HG03060 (cell line): ENCODE data around the gene CLCN7.

Experiments used
- ATAC-seq: cut with Tn5 transposase; IDR thresholded peaks from one replicate; pipeline ENCODE4 v1.9.1; 2021; ENCODE audit warnings: low read depth, moderate number of reproducible peaks; ENCODE audit not compliant: unreplicated experiment

The CLCN7 gene

DNA sequence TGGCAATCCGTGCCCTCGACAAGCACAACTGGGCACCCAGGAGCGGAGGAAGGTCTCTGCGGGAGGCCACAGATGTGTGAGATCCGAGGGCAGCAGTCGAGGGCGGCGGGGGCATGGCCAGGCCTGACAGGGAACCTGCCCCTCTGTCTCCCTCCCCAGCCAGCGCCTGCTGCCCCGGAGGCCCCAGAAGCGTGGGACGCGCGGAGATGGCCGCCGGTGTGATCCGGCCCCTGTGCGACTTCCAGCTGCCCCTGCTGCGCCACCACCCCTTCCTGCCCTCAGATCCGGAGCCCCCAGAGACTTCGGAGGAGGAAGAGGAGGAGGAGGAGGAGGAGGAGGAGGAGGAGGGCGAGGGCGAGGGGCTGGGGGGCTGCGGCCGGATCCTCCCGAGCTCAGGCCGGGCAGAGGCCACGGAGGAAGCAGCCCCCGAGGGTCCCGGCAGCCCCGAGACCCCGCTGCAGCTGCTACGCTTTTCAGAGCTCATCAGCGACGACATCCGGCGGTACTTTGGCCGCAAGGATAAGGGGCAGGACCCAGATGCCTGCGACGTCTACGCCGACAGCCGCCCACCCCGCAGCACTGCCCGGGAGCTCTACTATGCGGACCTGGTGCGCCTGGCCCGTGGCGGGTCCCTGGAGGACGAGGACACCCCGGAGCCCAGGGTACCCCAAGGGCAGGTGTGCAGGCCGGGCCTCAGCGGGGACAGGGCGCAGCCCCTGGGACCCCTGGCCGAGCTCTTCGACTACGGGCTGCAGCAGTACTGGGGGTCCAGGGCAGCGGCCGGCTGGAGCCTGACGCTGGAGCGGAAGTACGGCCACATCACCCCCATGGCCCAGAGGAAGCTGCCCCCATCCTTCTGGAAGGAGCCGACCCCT lies 42.2 kb downstream of the CLCN7 start:
- no peak for ATAC-seq

DNA sequence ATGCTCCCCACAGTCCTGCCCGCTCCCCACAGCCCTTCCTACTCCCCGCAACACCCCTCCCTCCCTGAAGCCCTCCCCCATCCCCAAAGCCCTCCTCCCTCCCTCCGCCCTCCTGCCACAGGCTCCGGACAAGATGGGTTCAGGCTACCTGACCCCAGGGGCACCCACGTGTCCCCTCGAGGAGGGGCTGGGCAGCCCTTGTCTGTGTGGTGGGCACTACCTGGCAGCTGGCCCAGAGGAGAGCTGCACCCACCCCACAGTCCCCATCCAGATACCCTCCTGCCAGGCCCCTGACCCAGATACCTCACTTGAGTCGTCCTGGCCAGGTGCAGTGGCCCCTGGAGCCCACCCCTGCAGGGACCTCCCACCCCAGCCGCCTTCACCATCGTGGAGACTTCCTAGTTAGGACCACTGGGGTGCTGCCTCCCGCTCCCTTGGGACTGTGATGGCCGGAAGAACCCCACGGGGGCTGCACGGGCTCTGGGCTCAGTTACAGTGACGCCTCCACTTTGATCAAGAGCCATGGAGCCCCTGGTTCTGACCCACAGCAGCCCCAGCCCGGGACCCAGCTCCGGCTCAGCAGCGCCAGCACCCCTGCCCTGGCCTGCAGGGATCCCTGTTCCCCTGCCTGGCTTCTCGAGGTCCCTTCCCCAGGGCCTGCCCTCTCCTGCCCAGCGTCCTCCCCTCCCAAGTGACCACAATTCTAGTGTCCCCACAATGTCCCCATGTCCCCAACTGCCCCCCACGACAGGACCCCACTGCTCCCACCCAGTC lies 43.1 kb downstream of the CLCN7 start:
- no peak for ATAC-seq

DNA sequence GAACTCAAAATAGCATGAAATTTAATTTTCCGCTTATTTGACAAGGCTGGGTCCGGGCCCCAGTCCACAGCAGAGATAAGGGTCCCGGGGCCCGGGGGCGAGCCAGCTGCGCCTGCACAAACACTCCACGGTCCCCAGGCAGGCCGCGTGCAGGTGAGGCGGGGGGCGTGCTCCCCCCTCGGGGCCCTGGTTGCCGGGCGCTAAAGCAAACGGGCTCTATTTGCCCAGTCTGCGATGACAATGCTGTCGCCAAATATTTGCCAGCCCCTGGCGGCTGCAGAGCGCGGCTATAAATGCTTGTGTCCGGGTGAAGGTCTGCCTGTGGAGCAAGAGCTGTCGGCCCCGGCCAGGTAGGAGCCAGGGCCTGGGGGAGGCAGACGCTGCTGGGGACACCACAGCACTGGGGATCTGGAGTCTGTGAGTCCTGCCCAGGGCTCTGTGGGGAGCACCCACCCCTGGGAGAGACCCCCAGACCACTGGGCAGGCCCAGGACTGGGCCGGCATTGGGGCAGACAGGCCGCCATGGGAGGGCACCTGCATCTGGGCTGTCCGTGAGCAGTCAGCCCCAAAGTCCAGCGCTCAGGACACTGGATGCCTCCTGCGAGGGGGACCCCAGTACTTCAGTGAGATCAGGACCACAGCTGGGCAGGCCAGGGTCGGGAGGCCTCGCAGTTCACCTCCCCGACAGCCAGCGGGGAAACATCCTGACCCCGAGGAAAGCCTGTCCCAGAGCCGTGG lies 43.9 kb downstream of the CLCN7 start, which contains the start of gene PERCC1:
TSS of gene PERCC1 (plus strand) at position 320 of the 738 bp plus-strand sequence. CDS start 1,516 bp downstream, outside the sequence.
- no peak for ATAC-seq

DNA sequence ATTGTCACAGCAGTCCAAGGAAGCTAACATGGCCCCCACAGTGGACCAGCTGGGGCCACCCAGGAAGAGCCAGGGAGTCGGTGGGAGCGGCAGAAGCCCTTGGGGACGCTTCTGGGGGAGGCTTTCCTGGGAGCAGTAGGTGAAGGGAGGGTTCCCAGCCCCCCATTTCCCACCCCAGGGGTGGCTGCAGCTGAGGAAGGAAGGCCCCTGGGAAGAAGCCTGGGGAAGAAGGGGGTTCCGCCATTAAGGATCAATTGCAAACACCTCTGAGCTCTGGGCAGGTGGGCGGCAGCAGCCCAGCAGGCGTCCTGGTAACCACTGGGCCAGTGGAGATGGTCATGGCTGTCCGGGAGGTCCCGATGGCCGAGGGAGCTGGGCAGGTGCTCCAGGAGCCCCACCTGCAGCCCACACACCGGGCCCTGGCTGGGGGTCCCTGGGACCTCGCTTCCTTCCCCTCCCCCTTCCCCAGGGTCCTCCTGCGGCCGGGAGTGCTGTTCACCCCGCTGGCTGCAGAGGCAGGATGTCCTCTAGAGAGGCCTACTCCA lies 44.5 kb downstream of the CLCN7 start:
- no peak for ATAC-seq

DNA sequence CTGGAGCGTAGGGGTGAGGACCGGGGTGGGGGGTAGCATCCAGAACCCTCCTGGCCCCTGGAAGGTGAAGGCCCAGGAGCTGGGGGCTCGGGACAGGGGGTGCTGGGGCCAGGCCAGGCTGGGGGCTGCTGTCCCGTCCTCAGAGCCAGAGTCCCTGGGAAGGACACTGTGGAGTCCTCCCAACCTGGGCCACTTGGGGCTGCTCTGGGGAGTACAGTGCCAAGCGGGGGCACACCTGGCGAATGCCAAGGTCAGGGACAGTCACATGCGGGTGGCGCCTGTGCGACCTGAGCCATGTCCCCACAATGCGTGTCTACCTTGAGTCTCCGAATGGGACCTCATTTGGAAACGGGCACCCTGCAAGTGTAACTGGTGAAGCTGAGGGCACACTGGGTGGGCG lies 45.2 kb downstream of the CLCN7 start:
- ATAC-seq, result no peak

DNA sequence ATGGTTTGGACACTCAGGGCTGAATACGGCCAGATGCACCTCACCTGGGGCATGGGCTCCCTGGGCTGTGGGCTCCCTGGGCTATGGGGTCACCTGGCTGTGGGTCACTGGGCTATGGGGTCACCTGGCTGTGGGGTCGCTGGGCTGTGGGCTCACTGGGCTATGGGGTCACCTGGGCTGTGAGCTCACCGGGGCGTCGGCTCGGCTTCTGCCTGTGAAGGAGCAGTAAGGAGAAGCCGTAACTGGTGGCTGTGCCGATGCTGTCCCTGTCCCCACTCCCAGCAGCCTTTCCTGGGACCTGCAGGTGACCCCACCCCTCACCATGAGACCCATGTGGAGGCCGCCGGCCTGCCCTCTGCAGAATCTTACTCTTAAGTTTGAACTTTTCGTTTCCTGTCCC lies 45.8 kb downstream of the CLCN7 start:
- ATAC-seq, result no peak

DNA sequence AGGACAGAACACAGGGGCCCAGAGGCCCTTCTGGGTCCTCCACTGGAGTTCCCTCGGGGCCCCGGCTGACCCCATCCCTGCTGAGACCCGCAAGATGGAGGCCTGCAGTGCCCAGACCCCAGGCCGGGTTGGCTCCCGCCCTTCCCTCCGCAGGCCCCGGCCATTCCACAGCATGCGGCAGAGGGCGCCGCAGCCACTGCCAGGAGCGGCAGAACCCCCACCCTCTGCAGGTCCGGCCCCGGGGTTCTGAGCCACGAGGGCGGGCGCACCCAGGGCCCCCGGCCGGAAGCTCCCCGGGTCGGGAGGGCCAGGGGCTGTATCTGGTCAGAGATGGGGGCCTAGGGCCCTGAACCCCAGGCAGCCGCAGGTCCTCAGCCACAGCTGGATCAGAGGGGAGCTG lies 46.3 kb downstream of the CLCN7 start:
- no peak for ATAC-seq

DNA sequence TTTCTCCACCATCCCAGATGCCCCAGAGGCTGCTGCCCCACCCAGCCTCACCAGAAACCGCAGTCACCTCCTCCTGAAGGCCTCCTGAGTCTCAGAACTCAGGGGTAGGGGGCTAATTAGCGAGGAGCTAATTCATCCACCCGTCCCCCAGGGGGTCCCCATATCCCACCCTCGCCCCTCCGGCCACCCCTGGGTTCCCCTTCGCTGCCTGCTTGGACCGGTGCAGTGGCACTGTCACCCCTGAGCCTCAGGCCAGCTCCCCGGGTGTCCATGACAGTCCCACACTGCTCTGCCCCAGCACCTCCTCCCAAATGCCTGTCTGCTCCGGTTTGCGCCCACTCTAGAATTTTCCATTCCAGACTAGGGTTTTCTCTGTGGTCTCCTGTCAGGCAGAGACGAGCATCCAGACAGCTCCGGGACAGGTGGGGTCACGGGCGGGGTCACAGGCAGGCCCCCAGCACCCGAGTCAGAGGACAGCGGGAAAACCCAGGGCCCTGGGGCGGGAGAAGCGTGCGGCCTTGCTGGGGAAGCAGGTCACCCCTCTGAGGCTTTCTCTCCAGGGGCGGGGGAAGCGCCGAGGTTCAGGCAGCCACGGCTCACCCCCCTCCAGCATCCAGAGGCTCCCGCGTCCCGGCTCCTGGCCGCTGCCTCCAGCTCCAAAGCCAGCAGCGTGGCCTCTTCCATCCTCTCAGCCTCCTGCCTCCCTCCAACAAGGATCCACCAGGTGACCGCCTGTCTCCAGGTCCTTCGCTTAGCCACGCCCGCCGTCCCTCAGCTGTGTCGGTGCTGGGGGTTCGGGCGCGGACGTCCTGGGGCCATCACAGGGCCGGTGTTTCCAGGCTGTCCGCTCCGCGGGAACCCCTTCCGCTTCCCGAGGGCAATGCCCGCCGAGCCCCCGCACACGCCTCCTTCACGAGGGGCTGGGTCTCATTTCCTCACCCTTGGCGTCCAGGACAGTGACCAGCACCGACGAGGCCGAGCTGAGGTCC lies 47.1 kb downstream of the CLCN7 start:
- ATAC-seq, result no peak

DNA sequence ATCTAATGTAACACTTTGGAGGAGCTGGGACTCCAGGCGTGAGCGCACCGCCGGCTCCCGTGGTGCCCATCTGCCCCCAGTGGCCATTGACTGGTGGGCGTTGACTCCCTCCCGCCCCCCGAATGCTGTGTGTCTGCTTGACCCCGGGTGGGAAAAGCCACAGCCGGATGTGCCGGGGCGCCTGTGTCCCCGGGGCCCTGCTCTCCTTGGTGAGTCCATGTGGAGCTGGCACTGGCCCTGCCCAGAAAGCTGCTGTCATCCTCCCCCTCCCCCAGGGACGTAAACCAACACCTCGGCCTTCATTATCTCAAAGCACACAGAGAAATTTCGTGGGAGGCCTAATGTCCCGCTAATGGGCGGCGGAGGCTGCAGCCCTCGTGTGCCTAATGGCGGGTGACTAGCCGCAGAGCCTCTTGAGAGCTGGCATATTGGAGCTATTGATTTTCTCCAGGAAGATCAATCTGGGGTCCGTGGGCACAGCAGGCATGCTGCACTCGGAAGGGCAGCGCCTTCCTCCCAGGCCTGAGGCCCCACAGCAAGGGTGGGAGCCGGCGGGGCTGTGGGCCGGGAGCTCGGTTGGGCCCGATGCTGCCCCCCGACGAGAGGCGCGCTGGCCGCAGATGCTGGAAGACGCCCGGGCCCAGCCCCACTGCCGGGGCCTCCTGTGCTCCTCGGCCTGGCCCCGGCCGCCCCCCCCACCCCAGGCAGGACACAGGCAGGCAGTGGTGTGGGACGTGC lies 47.9 kb downstream of the CLCN7 start:
- no peak for ATAC-seq

DNA sequence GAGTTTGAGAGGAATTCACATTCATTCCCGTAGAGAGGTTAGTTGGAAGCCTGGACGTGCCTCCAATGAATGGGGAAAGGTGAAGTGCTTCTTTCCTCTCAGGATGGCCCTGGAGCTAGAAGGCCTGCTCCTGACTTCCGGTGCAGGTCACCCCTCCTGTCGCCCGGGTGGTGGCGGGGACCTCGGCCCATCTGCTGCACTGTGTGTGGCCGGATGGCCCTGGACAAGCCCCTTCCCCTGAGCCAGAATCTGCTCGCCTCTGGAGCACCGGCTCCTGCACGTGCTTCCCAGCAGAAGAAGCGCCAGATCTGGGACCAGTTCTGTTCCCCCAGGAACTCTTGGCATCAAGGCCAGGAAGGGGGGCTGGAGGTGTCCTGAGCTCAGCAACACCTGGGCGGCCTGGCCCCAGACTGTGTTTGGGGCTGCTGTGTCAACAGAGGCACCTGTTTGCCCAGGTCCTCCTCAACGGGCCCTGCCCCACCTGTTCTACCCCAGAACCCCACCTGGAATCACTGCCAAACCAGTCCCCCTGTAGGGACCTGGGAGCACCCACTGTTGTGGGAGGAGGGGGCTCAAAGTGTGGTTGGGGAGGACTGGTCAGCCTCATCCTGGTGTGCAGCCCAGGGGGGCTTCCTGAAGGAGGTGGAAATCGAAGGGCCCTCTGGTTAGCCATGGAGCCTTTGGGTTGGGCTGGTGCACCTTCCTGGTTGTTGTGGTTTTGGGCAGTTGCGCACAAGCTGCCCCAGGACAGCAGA lies 49.0 kb downstream of the CLCN7 start:
- no peak for ATAC-seq

DNA sequence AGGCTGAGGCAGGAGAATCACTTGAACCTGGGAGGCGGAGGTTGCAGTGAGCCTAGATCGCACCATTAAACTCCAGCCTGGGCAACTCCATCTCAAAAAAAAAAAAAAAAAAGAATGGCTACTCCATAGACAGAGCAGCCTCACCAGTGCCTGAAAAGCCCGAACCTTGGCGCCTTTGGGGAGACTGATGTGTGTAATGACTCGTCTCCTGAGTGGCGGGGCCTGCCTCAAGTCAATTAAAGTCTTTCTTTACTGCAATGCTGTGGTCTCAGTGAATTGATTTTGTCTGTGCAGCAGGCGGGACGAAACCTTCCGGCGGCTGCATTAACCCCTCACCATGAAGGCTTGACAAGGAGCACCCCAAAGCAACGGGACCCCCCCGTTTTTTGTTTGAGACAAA lies 50.8 kb downstream of the CLCN7 start:
- ATAC-seq, result no peak

DNA sequence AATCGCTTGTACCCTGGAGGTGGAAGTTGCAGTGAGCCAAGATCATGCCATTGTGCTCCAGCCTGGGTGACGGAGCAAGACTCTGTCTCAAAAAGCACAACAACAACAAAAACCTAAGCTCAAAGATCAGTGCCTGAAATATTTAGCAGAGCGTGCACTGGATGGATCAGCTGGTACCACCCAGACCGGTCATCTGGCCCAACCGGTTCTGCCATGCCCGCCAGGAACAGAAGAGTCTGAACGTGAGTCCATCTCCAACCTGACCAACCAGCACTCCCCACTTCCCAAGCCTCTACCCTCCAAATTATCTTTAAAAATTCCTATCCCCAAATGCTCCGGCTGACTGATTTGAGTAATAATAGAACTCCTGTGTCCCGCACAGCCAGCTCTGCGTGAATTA lies 52.8 kb downstream of the CLCN7 start:
- no peak for ATAC-seq

DNA sequence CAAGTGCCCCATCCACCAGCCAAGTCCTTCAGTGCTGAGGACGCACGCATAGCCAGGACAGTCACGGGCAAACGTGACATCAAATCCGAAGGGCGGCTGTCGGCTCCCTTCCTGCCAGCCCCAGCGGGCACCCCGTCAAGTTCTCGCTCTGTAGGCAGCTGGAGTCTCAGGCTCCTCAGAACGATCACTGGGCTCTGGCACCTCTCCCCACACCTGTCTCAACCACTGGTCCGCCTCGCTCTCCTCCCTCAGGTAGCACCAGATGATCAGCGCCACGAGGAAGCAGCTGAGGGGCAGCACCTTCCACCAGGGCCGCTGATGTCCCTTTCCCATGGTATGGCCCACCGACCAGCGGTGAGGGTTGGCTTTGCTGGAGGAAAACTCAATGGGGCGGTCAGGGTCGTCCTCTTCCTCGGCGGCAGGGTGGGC lies 54.7 kb downstream of the CLCN7 start:
- ATAC-seq, result no peak

DNA sequence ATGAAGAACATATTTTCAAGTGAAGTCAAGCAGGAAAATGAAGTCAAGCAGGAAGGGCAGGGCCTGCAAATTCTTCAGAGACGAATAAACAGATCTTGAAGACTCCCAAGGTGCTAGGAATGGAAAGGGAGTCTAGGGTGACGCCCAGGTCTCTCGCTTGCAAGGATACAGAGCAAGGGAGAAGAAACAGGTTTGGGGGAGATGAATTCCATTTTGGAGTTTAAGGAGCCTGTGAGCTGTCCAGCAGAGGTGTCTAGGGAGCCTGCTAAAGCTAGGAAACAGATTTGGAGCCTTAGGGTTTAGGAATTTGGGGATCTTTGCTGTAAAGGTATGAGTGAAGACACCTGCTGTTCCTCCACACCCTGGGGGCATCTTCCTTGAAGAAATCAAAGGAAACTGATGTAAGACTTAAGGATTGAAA lies 58.3 kb downstream of the CLCN7 start:
- ATAC-seq, result no peak

DNA sequence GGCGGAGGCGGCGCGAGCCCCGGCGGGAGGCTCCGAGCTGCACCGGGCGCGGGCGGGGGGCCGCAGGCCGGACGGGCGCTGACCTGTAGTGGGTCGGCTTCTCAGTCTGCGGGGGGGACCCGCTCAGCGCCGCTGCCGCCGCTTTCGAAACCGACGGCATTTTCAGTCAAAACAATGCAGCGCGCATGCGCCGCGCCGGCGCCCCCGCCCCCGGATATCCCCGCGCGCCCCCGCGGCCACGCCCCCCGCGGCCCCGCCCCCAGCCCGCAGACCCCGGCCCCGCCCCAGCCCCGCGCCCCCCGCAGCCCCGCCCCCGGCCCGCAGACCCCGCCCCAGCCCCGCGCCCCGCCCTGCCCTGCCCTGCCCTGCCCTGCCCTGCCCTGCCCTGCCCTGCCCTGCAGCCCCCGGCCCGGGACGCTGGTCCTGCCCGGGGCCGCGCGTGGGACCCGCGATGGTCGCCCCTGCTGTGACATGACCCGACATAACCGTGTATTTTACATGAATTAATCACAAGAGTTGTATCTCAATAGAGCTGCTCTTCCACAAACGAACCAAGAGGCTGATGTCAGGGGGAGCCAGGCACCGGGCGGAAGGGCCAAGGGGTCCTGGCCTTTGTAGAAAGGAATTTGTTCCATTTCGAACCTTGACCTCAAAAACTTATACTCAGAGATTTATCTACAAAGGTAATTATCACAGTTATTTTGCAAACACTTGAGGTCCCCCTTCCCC lies 60.1 kb downstream of the CLCN7 start, which contains the start of gene UNKL:
TSS of gene UNKL (minus strand) at position 173 of the 729 bp plus-strand sequence. CDS start at position 160, 13 bp downstream.
- ATAC-seq, result no peak

DNA sequence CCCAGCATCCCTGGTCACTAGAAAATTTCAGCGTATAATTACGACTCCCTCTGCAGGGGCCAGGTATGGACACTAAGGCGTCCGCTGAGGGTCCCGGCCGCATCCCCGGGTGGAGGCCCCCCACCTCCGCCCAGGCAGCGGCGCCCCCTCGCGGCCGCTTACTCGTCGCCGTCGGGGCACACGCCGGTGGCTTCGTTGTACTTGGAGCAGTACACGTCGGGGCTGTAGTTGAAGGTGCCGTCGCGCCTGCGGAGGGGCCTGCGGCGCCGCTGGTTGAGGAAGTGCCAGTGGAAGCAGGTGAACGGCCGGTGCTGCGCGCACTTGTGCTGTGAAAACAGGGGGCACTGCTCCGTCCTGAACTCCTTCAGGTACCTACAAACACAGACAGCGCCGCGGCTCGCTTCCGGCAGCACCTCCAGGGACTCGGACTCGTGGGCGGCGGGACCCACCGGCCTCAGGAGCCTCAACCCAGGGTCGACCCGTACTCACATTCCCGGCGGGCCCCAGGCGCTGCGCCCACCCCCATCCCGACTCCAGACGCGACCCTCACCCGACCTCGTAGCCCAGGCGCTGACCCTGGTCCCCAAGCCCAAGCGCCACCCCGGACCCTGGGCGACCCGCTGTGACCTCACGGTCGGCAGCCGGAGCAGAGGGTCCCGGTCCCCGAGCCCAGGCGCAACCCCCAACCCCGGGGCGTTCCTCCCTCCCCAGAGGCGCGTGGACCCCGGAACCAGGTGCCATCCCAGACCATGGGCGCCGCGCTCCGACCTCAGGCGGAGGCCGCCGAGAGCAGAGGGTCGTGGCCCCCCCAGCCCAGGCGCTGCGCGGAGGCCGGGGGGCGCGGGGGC lies 60.9 kb downstream of the CLCN7 start:
- no peak for ATAC-seq
